ENCODE results near the gene PELI1.

GRCh38 chr2:64162516-64162915, 18.3 kb upstream of the PELI1 start:
- TF ChIP-seq CTCF (IDR thresholded peaks at IDR 0.05) (no peak), POLR2A (IDR thresholded peaks at IDR 0.05) (no peak)

All from vagina (tissue), 2 donors.